OCI-LY3 (cell line): ENCODE data around the gene TRIM41.

ENCODE experiments used
- H2AFZ ChIP-seq: fragments of 200-600, 300-600 bp; shearing (Covaris generic); 2 replicates; pipeline ENCODE4 v1.6.0; 2014; ENCODE audit warnings: antibody characterized with exemption, low read depth, low read length
- H3K27ac ChIP-seq: fragments of 200-600, 300-600 bp; sonication (generic); 2 replicates; pipeline ENCODE4 v1.5.1; 2014; ENCODE audit warnings: mild to moderate bottlenecking, low read length, moderate library complexity, mixed read lengths
- H3K27me3 ChIP-seq: fragments of 200-600, 300-600 bp; sonication (generic); 2 replicates; pipeline ENCODE4 v1.6.1; 2014; ENCODE audit warnings: low read depth, low read length, mixed read lengths
- H3K36me3 ChIP-seq: fragments of 200-600, 300-600 bp; sonication (generic); replicated peaks from 2 replicates; pipeline ENCODE3; 2014; ENCODE audit warnings: low read depth, low read length, mixed read lengths
- H3K4me1 ChIP-seq: fragments of 300-600, 200-600 bp; sonication (generic); 2 replicates; pipeline ENCODE4 v1.6.1; 2014; ENCODE audit warnings: low read length, mixed read lengths
- H3K4me2 ChIP-seq: fragments of 200-600, 300-600 bp; sonication (generic); 2 replicates; pipeline ENCODE4 v1.6.1; 2014; ENCODE audit warnings: low read length, mixed read lengths
- H3K4me3 ChIP-seq: fragments of 300-600, 200-600 bp; sonication (generic); 2 replicates; pipeline ENCODE4 v1.5.1; 2014; ENCODE audit warnings: antibody characterized with exemption, mild to moderate bottlenecking, low read length, moderate library complexity
- H3K79me2 ChIP-seq: fragments of 300-600, 200-600 bp; shearing (Covaris generic); 2 replicates; pipeline ENCODE4 v1.6.1; 2014; ENCODE audit warnings: mild to moderate bottlenecking, low read length, mixed read lengths
- H3K9ac ChIP-seq: fragments of 300-600, 200-600 bp; shearing (Covaris generic); 2 replicates; pipeline ENCODE4 v1.6.0; 2014; ENCODE audit warnings: mild to moderate bottlenecking, low read length, moderate library complexity
- H3K9me3 ChIP-seq: fragments of 200-600, 300-600 bp; shearing (Covaris generic); 2 replicates; pipeline ENCODE4 v1.6.1; 2014; ENCODE audit warnings: low read length, mixed read lengths; ENCODE audit not compliant: insufficient read depth
- H4K20me1 ChIP-seq: fragments of 200-600, 300-600 bp; sonication (generic); 2 replicates; pipeline ENCODE4 v1.6.1; 2016; ENCODE audit warnings: low read length, mixed read lengths; ENCODE audit not compliant: insufficient read depth
- EZH2phosphoT487 ChIP-seq: fragments of 200-600 bp; shearing (Covaris generic); IDR thresholded peaks from 2 replicates; pipeline ENCODE4 v1.6.1; 2018; ENCODE audit warnings: antibody characterized with exemption, mixed run types, low read depth
- TF ChIP-seq, protein P1 (sequence below): fragments of 200-600, 300-600 bp; sonication (generic); IDR thresholded peaks from 2 replicates; pipeline ENCODE4 v1.5.1; 2014; ENCODE audit warnings: antibody characterized with exemption, low read length, low read depth

Gene TRIM41

DNA sequence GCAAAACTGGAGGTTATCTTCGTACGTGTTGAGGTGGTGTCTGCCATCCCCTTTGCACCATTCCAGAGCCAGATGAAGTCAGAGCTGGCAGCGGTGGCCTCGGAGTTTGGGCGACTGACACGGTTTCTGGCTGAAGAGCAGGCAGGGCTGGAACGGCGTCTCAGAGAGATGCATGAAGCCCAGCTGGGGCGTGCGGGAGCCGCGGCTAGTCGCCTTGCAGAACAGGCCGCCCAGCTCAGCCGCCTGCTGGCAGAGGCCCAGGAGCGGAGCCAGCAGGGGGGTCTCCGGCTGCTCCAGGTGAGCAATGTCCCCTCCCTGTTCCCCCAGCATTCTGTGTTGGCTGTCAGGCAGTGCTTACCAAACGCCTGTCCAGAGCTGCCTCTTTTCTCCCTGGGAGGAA lies 9.5 kb downstream of the TRIM41 start:
- Histone ChIP-seq H3K4me3 (no peak overlapping the region), H3K27ac (no peak overlapping the region), H3K27me3 (no peaks in the 10 kb centered on the region), H4K20me1 (peaks cover 19% of the 10 kb centered on the region), H3K9me3 (no peaks in the 10 kb centered on the region), H3K4me2 (no peak overlapping the region), H3K79me2 (no peaks in the 10 kb centered on the region), H3K4me1 (no peaks in the 10 kb centered on the region), H2AFZ (no peak overlapping the region), H3K9ac (no peak overlapping the region), H3K36me3 (peaks cover 37% of the 10 kb centered on the region)
- TF ChIP-seq, protein P1, sequence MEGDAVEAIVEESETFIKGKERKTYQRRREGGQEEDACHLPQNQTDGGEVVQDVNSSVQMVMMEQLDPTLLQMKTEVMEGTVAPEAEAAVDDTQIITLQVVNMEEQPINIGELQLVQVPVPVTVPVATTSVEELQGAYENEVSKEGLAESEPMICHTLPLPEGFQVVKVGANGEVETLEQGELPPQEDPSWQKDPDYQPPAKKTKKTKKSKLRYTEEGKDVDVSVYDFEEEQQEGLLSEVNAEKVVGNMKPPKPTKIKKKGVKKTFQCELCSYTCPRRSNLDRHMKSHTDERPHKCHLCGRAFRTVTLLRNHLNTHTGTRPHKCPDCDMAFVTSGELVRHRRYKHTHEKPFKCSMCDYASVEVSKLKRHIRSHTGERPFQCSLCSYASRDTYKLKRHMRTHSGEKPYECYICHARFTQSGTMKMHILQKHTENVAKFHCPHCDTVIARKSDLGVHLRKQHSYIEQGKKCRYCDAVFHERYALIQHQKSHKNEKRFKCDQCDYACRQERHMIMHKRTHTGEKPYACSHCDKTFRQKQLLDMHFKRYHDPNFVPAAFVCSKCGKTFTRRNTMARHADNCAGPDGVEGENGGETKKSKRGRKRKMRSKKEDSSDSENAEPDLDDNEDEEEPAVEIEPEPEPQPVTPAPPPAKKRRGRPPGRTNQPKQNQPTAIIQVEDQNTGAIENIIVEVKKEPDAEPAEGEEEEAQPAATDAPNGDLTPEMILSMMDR: no peak
- TF ChIP-seq EZH2phosphoT487: no peak

DNA sequence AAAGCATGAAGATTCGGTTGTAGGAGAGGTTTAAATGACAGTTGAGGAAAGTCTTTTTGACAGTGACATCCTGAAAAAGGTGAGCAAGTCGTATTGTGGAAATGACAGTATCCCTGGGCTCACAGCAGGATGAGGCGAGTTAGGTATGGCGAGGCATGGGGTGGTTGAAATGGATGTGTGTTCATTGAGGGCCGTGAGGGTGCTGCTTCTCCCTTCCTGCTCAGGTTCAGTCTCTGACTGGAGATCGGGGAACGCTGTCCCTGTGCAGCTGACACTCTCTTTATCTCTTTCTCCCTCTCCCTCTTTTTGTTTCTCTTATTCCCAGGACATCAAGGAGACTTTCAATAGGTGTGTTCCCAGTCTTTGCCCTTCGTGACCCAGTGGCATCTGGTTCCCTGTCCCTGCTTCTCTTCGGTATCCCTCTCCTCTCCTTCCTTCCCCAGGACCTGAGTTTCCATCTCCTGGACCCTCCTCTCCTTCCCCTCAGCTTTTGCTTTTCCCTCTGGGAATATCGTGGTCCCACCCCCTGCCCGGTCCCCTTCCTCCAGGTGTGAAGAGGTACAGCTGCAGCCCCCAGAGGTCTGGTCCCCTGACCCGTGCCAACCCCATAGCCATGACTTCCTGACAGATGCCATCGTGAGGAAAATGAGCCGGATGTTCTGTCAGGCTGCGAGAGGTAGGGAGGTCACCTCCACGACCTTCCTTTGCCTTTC lies 10.2 kb downstream of the TRIM41 start:
- peaks cover 25% of the 10 kb centered on the region for H4K20me1 ChIP-seq
- H3K36me3 ChIP-seq: peaks cover 42% of the 10 kb centered on the region
- H3K27ac ChIP-seq: no peak overlapping the region
- H3K4me1 ChIP-seq: no peaks in the 10 kb centered on the region
- no peak overlapping the region for H3K4me2 ChIP-seq
- H3K79me2 ChIP-seq: no peaks in the 10 kb centered on the region
- no peak overlapping the region for H2AFZ ChIP-seq
- no peaks in the 10 kb centered on the region for H3K9me3 ChIP-seq
- TF ChIP-seq EZH2phosphoT487: no peak
- TF ChIP-seq, protein P1: no peak
- H3K4me3 ChIP-seq: no peak overlapping the region
- no peak overlapping the region for H3K9ac ChIP-seq
- no peaks in the 10 kb centered on the region for H3K27me3 ChIP-seq

DNA sequence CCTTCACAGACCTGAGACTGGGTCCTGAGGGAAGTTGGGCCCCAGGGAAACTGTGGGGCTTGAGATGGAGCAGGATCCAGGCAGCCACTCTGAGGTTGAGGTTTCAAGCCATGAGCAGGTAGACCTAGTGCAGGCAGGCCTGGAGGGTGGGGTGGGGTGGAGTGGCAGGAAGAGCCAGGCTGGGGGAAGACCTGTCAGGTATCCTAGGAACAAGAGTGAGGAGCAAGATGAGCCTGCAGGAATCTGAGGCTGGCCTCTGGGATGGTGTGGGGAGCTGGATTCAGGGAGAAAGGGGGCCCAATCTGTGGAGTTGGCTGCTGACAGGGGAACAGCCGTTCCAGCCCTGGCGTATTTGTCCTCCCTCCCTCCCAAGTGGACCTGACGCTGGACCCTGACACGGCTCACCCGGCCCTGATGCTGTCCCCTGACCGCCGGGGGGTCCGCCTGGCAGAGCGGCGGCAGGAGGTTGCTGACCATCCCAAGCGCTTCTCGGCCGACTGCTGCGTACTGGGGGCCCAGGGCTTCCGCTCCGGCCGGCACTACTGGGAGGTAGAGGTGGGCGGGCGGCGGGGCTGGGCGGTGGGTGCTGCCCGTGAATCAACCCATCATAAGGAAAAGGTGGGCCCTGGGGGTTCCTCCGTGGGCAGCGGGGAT lies 10.8 kb downstream of the TRIM41 start:
- H3K27ac ChIP-seq: no peak overlapping the region
- H3K9ac ChIP-seq: no peak overlapping the region
- peaks cover 31% of the 10 kb centered on the region for H4K20me1 ChIP-seq
- no peaks in the 10 kb centered on the region for H3K4me1 ChIP-seq
- peaks cover 48% of the 10 kb centered on the region for H3K36me3 ChIP-seq
- TF ChIP-seq, protein P1: no peak
- no peak for TF ChIP-seq EZH2phosphoT487
- no peak overlapping the region for H2AFZ ChIP-seq
- H3K27me3 ChIP-seq: no peaks in the 10 kb centered on the region
- no peak overlapping the region for H3K4me2 ChIP-seq
- H3K79me2 ChIP-seq: peaks cover 2% of the 10 kb centered on the region
- no peaks in the 10 kb centered on the region for H3K9me3 ChIP-seq
- no peak overlapping the region for H3K4me3 ChIP-seq

DNA sequence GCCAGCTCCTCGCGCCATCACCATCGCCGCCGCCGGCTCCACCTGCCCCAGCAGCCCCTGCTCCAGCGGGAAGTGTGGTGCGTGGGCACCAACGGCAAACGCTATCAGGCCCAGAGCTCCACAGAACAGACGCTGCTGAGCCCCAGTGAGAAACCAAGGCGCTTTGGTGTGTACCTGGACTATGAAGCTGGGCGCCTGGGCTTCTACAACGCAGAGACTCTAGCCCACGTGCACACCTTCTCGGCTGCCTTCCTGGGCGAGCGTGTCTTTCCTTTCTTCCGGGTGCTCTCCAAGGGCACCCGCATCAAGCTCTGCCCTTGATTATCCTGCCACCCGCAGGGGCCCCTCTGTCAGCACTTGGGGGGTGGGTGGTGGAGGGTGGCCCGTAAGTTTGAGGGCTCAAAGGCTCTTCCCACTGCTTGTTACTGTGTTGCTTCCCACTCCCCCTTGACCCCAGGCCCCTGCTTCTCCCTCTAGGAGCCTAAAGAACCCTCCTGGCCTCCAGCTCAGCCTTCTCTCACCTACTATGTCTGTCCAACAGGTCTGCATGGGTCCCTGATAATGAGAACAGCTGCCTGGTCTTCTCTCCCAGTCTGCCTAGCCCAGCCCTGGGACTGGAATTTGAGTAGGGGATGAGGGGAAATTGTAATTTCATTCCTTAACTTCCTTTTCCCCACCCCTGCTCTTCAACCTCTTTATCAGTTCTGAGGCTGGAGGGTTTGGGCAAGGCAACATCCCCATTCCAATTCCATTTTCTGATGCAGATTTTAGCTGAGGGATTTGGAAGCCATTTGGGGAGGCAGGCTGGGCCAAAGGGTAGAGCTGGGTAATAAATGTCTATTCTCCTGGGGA lies 11.6 kb downstream of the TRIM41 start:
- Histone ChIP-seq H3K27ac (no peak overlapping the region), H3K4me3 (no peak overlapping the region), H3K9me3 (no peaks in the 10 kb centered on the region), H3K27me3 (no peaks in the 10 kb centered on the region), H3K36me3 (peaks cover 55% of the 10 kb centered on the region), H3K4me2 (no peak overlapping the region), H3K79me2 (peaks cover 10% of the 10 kb centered on the region), H3K9ac (no peak overlapping the region), H4K20me1 (peaks cover 39% of the 10 kb centered on the region), H3K4me1 (no peaks in the 10 kb centered on the region), H2AFZ (no peak overlapping the region)
- no peak for TF ChIP-seq EZH2phosphoT487
- TF ChIP-seq, protein P1: no peak
